GM21367 (cell line): Measurements from ENCODE around the gene PCP2.

Experiments used
- ATAC-seq: cut with Tn5 transposase; IDR thresholded peaks from one replicate; pipeline ENCODE4 v1.9.1; 2021; ENCODE audit not compliant: unreplicated experiment

The PCP2 gene

DNA sequence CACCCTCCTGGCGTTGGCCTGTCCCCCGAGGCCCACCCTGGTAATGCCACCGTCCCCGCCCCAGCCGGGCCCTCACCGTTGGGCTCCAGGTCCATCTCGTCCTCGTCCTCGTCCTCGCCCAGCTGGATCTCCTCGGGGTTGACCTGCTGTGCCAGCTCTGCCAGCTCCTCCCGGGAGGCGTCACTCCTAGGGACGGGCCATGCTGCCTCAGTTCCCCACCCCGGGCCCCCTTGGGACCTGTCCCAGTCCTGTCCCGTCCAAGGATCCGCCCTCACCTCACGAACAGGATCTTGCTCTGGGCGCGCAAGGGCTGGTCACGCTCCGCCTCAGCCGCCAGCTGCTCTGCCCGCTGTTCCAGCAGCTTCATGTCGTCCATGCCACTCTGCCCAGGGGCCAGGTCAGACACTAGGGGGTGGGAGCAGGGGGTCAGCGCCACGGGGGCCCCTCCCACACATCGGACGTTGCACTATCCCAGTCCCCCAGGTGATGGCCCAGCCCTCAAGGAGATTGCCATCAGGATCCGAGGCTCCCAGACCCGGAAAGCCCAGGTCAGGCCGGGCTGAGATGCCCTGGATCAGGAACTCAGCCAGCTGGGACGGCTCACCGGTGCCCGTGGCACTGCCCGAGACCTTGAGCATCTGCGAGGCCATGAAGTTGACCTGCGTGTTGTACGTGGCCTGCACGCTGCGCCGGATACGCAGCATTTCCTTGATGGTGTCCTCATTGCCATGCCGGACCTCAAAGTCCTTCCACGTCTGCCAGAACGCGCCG, 13.7 kb downstream of the PCP2 start:
- ATAC-seq, result no peak

DNA sequence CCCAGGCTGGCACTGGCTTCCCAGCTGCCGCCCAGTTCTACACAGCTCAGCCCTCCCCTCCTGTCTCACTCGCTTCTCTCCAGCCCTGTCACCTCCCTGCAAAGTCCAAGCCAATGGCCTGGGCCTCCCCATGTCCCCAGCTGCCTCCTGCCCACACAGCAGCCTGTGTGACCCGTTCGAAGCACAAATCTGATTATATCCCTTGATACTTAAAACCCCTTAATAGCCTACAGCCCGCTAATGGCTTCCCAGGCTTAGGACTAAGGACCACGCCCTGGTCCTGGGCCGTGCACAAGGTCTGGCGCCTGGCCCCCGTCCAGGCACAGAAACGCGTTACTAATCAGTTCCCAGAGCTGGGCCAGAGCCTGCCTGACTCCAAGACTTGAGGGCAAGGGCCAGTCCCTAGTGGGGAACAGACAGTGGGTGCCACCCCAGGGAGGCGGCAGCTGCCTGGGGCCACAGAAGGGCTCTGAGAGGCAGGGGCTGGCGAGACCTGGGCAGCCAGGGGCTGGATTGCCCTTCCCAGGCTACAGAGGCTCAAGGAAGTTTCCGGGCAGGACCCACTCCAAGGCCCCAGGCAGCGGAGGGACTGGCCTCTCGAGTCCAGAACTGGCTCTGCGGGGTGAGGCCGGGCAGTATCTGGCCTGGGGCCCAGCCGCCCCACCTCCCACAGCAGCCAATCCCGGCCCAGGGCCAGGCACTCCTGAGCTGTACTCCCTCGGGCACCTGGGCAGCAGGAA, 14.6 kb downstream of the PCP2 start:
- ATAC-seq, result no peak

DNA sequence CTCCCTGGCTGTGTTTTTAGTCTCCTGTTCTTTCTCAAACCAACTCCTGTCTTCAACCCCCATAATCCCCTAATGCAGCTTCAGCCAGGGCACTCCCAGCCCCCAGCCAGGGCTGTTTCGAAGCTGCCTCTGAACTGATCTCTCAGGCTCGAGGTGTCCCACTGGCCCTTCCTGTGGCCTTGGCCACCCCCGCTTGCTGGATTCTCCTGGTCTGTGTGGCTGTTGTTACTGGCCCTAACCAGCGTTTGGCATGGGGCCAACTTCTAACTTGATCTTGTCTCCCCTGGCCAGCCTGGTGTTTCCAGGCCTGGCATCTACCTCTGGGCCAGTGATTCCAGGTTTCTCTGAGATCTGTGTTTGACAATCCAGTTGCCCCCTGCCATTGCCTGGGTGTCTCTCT, 15.2 kb downstream of the PCP2 start:
- ATAC-seq, result no peak

DNA sequence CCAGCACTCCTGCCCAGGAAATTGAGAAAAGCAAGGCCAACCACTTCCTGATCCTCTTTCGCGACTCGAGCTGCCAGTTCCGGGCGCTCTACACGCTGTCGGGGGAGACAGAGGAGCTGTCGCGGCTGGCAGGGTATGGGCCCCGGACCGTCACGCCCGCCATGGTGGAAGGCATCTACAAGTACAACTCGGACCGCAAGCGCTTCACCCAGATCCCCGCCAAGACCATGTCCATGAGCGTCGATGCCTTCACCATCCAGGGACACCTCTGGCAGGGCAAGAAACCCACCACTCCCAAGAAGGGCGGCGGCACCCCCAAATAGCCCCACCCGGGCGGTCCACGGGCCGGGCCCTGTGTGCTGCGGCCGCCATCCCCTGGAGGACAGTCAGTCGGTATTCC, 15.8 kb downstream of the PCP2 start:
- no peak for ATAC-seq

DNA sequence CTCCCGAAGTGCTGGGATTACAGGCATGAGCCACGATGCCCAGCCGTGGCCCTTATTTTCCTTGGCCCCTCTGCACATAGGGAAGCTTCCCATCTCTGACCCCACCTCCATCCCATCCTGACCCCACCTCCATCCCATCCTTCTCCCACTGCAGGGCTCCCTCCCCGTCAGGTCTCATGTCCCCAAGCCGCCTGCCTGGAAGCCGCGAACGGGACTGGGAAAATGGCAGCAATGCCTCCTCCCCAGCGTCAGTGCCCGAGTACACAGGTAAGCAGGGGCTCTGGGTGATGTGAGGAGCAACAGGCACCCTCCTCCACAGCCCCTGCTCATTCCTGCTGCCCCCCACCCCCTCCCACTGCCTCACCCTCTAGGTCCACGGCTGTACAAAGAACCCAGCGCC, 16.3 kb downstream of the PCP2 start:
- no peak for ATAC-seq

DNA sequence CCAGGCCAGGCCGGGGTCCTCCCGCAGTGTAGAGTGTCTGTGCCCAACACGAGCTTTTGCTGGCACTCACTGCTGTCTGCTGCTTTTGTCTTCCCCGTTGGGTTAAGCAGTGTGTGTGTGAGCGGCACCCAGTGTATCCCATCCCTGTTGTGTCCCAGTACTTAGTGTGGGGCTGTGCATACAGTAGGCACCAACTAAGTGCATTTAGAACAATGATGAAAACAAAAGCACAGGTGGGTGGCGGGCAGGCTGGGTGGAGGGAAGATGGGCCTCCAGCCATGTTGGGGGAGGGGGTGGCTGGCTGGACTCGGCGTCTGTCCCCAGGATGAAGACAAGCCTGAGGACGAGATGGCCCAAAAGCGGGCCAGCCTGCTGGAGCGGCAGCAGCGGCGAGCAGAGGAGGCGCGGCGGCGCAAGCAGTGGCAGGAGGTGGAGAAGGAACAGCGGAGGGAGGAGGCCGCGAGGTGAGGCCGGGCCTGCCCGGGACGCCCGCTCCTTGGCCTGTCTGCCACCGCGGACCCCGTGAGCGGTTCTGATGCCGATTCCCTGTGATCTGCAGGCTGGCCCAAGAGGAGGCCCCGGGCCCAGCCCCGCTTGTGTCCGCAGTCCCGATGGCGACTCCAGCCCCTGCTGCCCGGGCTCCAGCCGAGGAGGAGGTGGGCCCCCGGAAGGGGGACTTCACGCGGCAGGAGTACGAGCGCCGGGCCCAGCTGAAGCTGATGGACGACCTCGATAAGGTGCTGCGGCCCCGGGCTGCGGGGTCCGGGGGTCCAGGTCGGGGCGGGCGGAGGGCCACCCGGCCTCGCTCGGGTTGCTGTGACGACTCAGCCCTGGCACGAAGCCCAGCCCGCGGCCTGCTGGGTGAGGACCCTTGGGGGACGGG, 18.4 kb downstream of the PCP2 start:
- no peak for ATAC-seq

DNA sequence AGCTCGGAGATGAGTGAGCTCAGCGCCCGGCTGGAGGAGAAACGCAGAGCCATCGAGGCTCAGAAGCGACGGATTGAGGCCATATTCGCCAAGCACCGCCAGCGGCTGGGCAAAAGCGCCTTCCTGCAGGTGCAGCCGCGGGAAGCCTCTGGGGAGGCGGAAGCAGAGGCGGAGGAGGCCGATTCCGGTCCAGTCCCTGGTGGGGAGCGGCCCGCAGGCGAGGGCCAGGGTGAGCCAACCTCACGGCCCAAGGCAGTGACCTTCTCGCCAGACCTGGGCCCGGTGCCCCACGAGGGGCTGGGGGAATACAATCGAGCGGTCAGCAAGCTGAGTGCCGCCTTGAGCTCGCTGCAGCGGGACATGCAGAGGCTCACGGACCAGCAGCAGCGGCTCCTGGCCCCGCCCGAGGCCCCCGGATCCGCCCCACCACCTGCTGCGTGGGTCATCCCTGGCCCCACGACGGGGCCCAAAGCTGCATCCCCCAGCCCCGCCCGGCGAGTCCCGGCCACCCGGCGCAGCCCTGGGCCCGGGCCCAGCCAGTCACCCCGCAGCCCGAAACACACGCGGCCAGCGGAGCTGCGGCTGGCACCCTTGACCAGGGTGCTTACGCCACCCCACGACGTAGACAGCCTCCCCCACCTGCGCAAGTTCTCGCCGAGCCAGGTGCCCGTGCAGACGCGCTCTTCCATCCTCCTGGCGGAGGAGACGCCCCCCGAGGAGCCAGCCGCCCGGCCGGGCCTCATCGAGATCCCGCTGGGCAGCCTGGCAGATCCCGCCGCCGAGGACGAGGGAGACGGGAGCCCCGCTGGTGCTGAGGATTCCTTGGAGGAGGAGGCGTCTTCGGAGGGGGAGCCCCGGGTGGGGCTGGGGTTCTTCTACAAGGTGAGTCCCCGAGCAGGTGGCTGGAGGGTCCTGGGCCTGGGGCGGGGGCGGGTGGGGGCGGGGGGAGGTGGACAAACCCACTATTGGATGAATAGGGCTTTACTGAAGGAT, 20.9 kb downstream of the PCP2 start:
- ATAC-seq, result no peak

DNA sequence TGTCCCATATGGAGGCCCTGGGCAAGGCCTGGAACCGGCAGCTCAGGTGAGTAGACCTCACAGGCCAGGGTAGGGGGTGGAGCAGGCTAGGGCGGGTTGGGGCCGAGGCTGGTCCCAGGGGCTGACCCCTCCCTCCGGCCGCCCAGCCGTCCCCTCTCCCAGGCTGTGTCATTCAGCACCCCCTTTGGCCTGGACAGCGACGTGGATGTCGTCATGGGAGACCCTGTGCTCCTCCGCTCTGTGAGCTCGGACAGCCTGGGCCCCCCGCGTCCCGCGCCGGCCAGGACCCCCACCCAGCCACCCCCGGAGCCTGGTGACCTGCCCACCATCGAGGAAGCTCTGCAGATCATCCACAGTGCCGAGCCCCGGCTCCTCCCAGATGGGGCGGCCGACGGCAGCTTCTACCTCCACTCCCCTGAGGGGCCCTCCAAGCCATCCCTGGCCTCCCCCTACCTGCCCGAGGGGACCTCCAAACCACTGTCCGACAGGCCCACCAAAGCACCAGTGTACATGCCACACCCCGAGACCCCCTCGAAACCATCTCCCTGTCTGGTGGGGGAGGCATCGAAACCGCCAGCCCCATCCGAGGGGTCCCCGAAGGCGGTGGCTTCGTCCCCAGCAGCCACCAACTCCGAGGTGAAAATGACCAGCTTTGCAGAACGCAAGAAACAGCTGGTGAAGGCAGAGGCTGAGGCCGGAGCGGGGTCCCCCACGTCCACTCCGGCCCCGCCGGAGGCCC, 21.8 kb downstream of the PCP2 start:
- no peak for ATAC-seq

DNA sequence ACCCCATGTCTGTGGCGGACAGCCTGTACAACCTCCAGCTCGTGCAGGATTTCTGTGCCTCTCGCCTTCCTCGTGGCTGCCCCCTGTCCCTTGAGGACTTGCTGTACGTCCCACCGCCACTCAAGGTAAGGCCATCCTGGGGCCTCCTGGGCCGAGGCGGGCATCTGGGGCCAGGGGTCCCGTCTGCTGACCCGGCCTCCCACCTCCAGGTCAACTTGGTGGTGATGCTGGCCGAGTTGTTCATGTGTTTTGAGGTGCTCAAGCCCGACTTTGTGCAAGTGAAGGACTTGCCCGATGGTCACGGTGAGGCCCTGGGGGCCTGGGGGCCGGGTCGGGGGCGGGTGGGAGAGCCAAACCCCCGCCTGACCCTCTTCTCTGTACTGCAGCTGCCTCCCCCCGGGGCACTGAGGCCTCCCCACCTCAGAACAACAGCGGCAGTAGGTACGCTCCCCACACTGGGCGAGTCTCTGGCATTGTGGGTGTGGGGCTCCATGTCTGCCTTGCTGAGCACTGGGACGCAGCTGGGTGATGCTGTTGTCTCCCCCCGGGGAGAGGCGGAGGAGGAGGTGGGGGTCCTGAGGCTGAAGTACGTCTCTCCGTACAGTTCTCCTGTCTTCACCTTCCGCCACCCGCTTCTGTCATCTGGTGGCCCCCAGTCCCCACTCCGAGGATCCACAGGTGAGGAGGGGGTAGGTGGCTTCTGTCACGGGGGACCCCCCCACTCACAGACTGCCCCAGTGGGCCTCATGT, 22.9 kb downstream of the PCP2 start:
- no peak for ATAC-seq

DNA sequence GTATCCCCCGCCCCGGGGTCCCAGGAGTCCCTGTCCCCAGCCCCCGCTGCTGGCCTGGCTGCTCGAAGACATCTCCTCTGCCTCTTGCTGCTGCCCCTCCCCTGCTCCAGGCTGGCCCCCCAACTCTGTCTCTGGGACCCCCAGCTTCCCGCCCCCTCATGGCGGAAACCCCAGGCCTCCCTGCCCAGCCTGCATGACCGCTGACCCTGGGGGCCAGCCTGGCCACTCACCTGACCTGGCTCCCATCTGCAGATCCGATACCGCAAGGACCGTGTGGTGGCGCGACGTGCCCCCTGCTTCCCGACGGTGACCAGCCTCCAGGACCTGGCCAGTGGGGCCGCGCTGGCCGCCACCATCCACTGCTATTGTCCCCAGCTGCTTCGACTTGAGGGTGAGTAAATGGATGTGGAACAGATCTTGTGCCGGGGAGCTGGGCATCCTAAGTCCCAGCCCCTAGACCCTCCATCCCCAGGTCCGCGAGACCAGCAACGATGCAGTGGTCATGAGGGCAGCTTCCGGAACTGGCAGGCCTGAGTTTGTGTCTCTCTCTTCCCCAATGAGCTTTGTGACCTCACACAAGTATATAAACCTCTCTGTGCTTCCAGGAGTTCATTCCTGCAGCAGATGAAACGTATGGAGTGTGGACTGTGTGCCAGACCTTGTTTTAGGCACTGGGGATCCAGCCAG, 25.5 kb downstream of the PCP2 start:
- ATAC-seq, result no peak

DNA sequence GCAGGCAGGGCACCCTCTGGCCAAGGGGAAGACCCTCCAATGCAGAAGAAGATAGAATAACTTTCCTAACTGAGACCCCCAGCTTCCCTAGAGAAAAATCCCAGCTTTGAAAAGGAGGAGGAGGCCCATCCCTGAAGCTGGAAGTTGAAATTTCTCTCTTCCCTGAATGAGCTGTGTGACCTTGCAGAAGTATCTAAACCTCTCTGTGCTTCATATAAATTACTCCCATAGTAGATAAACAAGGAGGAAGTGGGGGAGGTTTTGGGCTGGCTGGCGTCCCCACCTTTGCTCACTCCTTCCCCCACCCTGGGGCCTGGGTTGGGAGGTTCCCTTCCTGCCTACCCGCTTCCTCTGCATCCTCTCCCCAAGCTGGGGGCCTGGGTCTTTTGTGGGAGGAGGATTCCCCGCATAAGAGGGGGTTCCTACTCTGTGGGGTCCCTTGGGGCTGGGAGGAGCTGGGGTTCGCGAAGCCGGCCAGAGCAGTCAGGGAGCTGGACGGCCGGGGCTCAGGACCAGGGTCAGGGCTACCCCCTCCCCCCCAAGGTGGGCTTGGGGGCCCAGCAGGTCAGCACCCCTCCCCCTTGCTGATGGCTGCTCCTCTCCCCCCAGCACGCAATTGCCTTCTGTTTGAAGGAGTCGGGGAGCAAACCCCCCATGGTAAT, 26.2 kb downstream of the PCP2 start:
- ATAC-seq, result no peak

DNA sequence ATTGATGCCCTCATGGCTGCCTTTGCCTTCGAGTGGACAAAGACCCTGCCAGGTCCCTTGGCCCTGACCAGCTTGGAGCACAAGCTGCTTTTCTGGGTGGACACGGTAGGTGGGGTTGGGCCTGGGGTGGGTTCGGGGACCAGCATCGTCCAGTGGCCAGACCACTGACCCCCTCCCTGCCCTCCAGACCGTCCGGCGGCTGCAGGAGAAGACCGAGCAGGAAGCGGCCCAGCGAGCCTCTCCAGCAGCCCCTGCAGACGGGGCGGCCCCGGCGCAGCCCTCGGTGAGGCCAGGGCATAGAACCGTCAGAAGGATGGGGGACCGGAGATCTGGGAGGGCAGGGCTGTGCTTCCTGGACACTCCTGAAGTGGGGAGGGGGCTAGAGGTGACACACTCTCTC, 27.2 kb downstream of the PCP2 start:
- ATAC-seq, result no peak

DNA sequence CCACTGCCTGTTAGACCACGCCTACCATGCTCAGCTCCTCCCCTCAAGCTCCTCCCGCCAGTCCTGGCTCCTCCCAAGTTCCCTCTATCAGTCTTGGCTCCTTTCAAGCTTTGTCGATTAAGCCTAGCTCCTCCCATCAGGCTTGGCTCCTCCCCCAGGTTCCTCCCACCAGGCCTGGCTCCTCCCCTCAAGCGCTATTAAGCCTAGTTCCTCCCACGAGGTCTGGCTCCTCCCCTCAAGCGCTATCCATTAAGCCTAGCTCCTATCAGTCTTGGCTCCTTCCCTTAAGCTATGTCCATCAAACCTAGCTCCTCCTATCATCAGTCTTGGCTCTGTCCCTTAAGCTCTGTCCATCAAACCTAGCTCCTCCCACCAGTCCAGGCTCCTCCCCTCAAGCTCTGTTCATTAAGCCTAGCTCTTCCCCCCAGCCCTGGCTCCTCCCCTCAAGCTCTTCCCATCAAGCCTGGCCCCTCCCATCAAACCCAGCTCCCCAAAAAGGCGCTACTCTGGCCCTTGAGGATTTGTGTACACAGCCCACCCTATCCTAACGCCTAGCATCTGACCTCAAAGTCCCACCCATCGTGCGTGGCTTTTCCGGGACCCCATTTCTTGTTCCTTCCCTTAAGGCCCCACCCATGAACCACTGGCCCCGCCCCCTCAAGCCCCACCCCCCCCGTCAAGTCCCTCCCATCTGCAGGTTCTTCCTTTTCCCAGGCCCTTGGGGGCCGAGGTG, 27.9 kb downstream of the PCP2 start:
- no peak for ATAC-seq

DNA sequence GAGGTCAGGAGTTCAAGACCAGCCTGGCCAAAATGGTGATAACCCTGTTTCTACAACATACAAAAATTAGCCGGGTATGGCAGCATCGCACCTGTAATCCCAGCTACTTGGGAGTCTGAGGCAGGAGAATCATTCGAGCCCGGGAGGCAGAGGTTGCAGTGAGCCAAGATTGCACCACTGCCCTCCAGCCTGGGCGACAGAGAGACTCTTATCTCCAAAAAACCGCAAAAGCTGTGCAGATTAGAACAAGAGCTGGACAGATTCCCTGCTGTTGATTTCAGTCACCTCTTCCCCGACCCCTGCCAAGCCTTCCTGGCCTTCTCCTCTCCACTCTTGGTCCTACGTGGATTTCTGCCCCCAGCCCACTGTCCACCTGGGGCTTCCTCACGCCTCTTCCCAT, 29.6 kb downstream of the PCP2 start:
- ATAC-seq, result no peak

DNA sequence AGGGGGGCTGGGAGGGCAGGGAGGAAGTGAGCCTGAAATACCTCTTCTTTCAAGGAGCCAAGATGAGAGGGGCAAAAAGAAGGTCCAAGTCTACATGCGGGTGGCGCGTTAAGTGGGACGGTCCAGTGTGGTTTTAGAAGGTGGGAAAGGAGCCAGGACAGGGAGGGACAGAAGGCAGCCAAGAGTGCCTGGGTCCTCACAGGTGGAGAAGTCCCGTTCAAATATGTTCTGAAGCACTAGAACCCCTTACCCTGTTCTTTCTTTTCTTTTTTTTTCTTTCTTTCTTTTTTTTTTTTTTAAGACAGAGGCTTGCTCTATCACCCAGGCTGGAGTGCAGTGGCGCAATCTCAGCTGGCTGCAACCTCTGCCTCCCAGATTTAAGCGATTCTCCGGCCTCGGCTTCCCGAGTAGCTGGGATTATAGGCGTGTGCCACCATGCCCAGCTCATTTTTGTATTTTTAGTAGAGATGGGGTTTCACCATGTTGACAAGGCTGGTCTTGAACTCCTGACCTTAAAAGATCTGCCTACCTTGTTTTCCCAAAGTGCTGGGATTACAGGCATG, 30.5 kb downstream of the PCP2 start:
- ATAC-seq, result no peak

DNA sequence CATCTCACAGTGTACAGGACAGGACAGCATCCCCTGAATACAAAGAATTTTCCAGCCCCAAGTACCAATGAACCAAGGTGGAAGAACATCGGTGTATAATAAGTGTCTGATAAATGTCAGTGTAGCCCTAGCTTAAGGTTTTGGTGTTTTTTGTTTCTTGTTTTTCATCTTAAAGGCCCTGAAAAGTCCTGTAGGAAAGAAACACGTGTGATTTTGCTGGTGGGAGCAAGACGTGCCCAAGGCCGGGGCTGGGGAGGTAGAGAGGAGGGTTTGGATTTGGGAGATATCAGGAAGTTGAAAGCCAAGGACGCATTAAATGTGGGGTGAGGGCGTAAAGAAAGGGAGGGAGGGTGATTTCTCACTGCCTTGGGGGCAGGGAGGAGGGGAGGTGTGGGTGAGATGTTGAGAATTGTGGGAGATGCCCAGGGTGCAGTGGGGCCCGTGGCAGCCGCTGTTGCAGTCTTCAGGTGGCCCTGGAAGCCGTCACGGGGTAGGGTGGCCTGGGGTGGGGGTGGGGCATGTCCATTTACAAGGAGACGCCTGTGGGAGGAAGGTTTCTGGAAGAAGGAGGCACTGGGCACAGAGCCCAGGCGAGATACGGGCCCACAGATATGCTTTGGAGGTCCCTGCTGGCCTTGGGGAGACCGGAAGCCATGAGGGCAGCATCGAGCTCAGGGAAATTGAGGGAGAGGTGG, 31.1 kb downstream of the PCP2 start:
- ATAC-seq, result no peak
